ENCODE data around the gene SULT1A2.
"Not testable (repeated sequence)": the region's sequence is repeated elsewhere in the genome, so short reads cannot be mapped to it uniquely, and the experiment has no call there.

Gene SULT1A2

DNA sequence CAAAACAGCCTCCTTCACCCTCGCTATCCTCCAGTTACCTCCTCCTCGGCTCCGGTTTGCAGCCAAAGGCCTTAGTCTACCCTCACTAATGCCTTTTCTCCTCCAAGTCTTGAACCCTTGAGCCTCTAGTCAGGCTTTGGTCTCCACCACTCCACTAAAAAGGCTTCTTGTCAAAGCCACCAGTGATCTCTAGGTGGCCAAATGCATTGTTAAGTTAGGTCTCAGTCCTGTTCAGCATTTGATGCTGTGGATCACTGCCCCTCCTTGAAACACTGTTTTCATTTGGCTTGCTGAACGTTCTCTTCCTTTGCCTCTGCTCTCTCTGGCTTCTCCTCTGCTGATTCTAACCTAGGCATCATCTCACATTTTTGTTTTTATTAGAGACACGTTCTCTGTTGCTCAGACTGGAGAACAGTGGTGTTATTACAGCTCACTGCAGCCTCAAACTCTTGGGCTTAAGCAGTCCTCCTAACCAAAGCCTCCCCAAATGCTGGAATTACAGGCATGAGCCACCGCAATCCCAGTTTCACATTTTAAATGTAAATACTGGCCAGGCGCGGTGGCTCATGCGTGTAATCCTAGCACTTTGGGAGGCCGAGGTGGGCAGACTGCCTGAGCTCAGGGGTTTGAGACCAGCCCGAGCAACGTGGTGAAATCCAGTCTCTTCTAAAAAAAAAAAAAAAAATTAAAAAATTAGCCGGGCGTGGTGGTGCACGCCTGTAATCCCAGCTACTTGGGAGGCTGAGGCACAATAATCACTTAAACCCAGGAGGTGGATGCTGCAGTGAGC lies 42.0 kb downstream of the SULT1A2 start:
- DNase-seq: no peak

DNA sequence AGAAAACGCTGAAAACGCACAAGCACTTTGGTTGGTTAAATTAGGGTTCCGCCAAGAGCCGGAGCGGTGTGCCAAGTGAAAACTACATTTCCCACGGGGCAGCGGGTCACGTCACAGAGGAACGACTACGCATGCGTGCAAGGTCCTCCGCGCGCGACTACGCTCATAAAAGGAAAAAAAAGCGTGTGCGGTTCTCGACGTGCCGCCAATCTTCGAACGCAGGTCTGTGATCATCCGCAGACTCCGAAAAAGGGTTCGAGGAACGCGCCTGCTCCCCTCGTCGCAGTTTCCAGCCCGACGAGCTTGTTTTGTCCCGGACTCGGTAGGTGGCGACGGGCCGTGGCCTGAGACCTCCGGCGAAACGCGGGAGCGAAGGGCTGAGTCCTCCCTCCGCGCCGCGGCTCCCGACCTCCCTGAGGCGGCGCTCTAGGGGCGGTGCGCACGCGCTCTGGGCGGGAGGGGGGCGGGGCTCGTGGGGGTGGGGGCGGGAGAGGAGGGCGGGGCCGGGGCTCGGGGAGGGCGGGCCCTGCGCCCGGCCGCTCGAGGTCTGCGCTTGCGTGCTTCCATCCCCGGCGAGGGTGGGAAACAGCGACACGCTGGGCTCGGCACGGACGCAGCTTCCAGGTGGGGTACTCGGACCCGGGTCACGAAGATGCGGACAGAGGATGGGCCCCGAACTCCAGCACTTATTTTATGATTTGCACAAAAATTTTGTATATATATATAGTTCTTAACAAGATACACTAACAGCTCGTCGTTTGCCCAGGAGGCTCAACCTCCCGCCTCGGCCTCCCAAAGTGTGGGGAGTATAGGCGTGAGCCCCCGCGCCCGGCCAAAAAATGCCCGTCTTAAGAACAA lies 42.8 kb downstream of the SULT1A2 start, which contains the start of gene SGF29:
SGF29 (plus strand) TSS at position 145 of the 858 bp plus-strand sequence. CDS start 27,150 bp downstream, outside the sequence.
- peak; percentile 91 for DNase-seq

- DNase-seq: peak; percentile 2
Measured at GRCh38 chr16:28549301-28549899, 47.5 kb downstream of the SULT1A2 start.

DNA sequence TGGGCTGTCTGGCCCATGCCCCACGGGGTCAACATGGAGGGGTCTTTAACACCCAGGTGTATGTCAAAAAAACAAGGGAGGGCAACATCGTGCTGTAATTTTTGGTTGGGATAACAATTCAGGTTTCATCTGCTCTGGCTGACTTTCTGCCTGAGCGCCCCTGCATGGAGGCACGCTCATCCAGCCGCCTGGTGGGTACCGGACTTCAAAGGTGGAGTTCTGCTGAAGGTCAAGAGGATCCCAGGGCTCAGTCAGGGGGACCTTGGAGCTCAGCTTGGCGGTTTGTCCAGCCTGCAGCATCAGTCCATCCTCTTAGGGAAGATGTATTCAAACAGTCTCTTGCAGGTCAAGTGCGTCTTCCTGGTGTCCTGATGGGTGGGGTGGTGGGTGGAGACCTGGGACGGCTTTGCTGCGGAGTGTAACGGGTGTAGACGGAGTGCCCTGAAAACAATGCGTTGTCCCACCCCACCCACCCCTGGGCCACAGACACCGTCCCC lies 48.5 kb downstream of the SULT1A2 start:
- no peak for DNase-seq

- DNase-seq: no peak
Measured at GRCh38 chr16:28546626-28547025, 50.2 kb downstream of the SULT1A2 start.

- not testable (repeated sequence) for DNase-seq
Measured at GRCh38 chr16:28545964-28546363, 50.9 kb downstream of the SULT1A2 start.

- no peak for DNase-seq
Measured at GRCh38 chr16:28544998-28545397, 51.9 kb downstream of the SULT1A2 start.

- no peak for DNase-seq
Measured at GRCh38 chr16:28543072-28543471, 53.8 kb downstream of the SULT1A2 start.

DNA sequence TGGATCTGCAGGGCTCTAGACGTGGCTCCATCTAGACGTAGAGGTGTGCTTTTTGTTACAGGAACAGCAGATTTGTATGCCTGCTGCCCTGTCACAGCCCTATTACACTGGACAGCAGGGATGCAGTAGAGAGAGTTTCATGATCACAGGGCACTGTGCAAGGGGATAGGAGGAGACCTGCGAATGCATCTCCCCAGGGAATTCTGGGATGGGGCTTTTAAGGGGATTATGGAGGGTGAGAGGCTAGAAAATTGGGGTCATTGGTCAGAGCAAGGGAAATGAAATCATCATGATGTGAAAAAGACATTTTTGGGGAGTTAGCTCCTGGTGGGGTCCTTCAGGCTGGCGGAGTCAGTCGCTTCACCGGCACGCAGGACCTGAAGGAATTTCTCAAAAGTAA lies 54.2 kb downstream of the SULT1A2 start:
- no peak for DNase-seq
